Measurements from ENCODE around the gene CPVL. TPM values are rescaled to one million over a fixed set of nuclear protein-coding genes. Genes with fewer than 3 reads are reported as not detected.

CPVL gene
- total and polyA plus RNA-seq, 2 donors (not counting 1 experiment from before 2014, with no cell fraction given): 2.6 TPM; not detected in 1

GRCh38 chr7:29086545-29086944 is 59.8 kb downstream of the CPVL start:
- CTCF ChIA-PET: no interaction called here
- ATAC-seq (ENCODE audit: low read depth): no peak
- no peaks in the 10 kb centered on the region for H3K9me3 Mint-ChIP-seq (ENCODE audit: insufficient read depth)
- Histone ChIP-seq H3K79me2 (ENCODE audit: control insufficient read depth, insufficient read depth, low read length) (no peaks in the 10 kb centered on the region), H3K4me3 (ENCODE audit: control extremely low read depth in 1 of 5, extremely low read depth in 1 of 5, insufficient read depth in 1 of 5, low read depth in 2 of 5, low read length in 4 of 5) (no peak overlapping the region), H3K27ac (ENCODE audit: low read length in 2 of 2) (no peak overlapping the region), H2AFZ (ENCODE audit: insufficient read depth, low read depth, low read length, poor library complexity, severe bottlenecking) (no peak overlapping the region), H3K36me3 (replicated peaks in 1 of 2; ENCODE audit: control extremely low read depth in 1 of 2, control insufficient read depth in 1 of 2, extremely low read depth in 1 of 2, insufficient read depth in 2 of 2, low read length in 1 of 2) (no peaks in the 10 kb centered on the region), H3K4me1 (ENCODE audit: control insufficient read depth in 2 of 2, insufficient read depth in 2 of 2, low read length in 2 of 2) (peaks cover 3 to 8% of the 10 kb centered on the region in 2 donors), H3K9me3 (ENCODE audit: control extremely low read depth in 1 of 3, control insufficient read depth in 2 of 3, insufficient read depth in 1 of 3, low read length in 2 of 3) (no peaks in the 10 kb centered on the region), H4K20me1 (ENCODE audit: control insufficient read depth, insufficient read depth, low read length, poor library complexity, severe bottlenecking) (no peaks in the 10 kb centered on the region), H3K27me3 (replicated peaks in 1 of 4; ENCODE audit: control extremely low read depth in 1 of 4, control insufficient read depth in 3 of 4, insufficient read depth in 4 of 4, low read length in 3 of 4) (peaks cover 0 to 3% (median 1%) of the 10 kb centered on the region in 4 experiments), H3K9ac (ENCODE audit: low read length) (no peak overlapping the region), H3K4me2 (replicated peaks; ENCODE audit: low read depth, low read length, poor library complexity, severe bottlenecking) (no peak overlapping the region)
- H3K4me1 Mint-ChIP-seq: peaks cover 11% of the 10 kb centered on the region
- intact Hi-C loops (cut with micrococcal nuclease): no loop called here
- no CpG with 5 or more reads among the region's 2 CpGs for WGBS (ENCODE audit: insufficient coverage)
- DNase-seq: no peak
- no peak for TF ChIP-seq EZH2 (IDR thresholded peaks at IDR 0.05; ENCODE audit: borderline replicate concordance, insufficient read depth, low read depth, low read length, poor library complexity, severe bottlenecking)
- no peak for TF ChIP-seq CTCF (IDR thresholded peaks at IDR 0.05)
- POLR2A ChIA-PET: no interaction called here
- no peak overlapping the region for H3K27ac Mint-ChIP-seq
- peaks cover 17% of the 10 kb centered on the region for H3K27me3 Mint-ChIP-seq
- H3K4me3 Mint-ChIP-seq: no peak overlapping the region

GRCh38 chr7:29084832-29085231 is 61.5 kb downstream of the CPVL start:
- peaks cover 0 to under 1% (median 0%) of the 10 kb centered on the region in 4 experiments for H3K27me3 ChIP-seq (replicated peaks in 1 of 4; ENCODE audit: control extremely low read depth in 1 of 4, control insufficient read depth in 3 of 4, insufficient read depth in 4 of 4, low read length in 3 of 4)
- Mint-ChIP-seq H3K27ac (no peak overlapping the region), H3K4me3 (no peak overlapping the region), H3K27me3 (peaks cover 8% of the 10 kb centered on the region), H3K4me1 (no peaks in the 10 kb centered on the region), H3K9me3 (ENCODE audit: insufficient read depth) (no peaks in the 10 kb centered on the region)
- no peak overlapping the region for H3K27ac ChIP-seq (ENCODE audit: low read length in 2 of 2)
- POLR2A ChIA-PET: no interaction called here
- no peaks in the 10 kb centered on the region for H3K79me2 ChIP-seq (ENCODE audit: control insufficient read depth, insufficient read depth, low read length)
- H3K4me1 ChIP-seq (ENCODE audit: control insufficient read depth in 2 of 2, insufficient read depth in 2 of 2, low read length in 2 of 2): peaks cover 0 to 3% of the 10 kb centered on the region in 2 donors
- no peaks in the 10 kb centered on the region for H3K36me3 ChIP-seq (replicated peaks in 1 of 2; ENCODE audit: control extremely low read depth in 1 of 2, control insufficient read depth in 1 of 2, extremely low read depth in 1 of 2, insufficient read depth in 2 of 2, low read length in 1 of 2)
- no peak overlapping the region for H2AFZ ChIP-seq (ENCODE audit: insufficient read depth, low read depth, low read length, poor library complexity, severe bottlenecking)
- no peaks in the 10 kb centered on the region for H4K20me1 ChIP-seq (ENCODE audit: control insufficient read depth, insufficient read depth, low read length, poor library complexity, severe bottlenecking)
- H3K9ac ChIP-seq (ENCODE audit: low read length): no peak overlapping the region
- ATAC-seq (ENCODE audit: low read depth): no peak
- H3K9me3 ChIP-seq (ENCODE audit: control extremely low read depth in 1 of 3, control insufficient read depth in 2 of 3, insufficient read depth in 1 of 3, low read length in 2 of 3): no peaks in the 10 kb centered on the region
- intact Hi-C loops (cut with micrococcal nuclease): no loop called here
- DNase-seq: no peak
- no peak overlapping the region for H3K4me2 ChIP-seq (replicated peaks; ENCODE audit: low read depth, low read length, poor library complexity, severe bottlenecking)
- no peak for TF ChIP-seq EZH2 (IDR thresholded peaks at IDR 0.05; ENCODE audit: borderline replicate concordance, insufficient read depth, low read depth, low read length, poor library complexity, severe bottlenecking)
- TF ChIP-seq CTCF (IDR thresholded peaks at IDR 0.05): no peak
- H3K4me3 ChIP-seq (ENCODE audit: control extremely low read depth in 1 of 5, extremely low read depth in 1 of 5, insufficient read depth in 1 of 5, low read depth in 2 of 5, low read length in 4 of 5): no peak overlapping the region
- CTCF ChIA-PET: no interaction called here

Data from B cell (primary cell).